Amygdala (tissue), 56 donors: ENCODE data around the gene CCDC88B.
A peak's percentile ranks its signal among the peaks of the same experiment; 100 is the strongest.

Source experiments
- DNase-seq, 56 donors: peaks; one replicate each; lab custom pipeline; 2025; lab: John Stamatoyannopoulos, UW

The CCDC88B gene

GRCh38 chr11:64339754-64340408 lies at the start of gene CCDC88B:
Gene CCDC88B (plus strand): TSS chr11:64340204. CDS start chr11:64340267, 63 bp downstream.
- DNase-seq: peak in 13 of 56 donors; percentile 8 to 45 (median 21)

GRCh38 chr11:64290352-64291261 lies 49.4 kb upstream of the CCDC88B start:
- no peak for DNase-seq

GRCh38 chr11:64291262-64291751 lies 48.7 kb upstream of the CCDC88B start, which contains the start of gene KCNK4:
Gene KCNK4 (plus strand): TSS chr11:64291302. CDS start chr11:64293019, 1,717 bp downstream.
- peak in 1 of 56 donors; percentile 23 for DNase-seq

- DNase-seq: peak in 3 of 56 donors; percentile 32 to 48 (median 39)
These were observed 48.1 kb upstream of the CCDC88B start for GRCh38 chr11:64291752-64292459.

- DNase-seq: peak in 1 of 56 donors; percentile 11
These were observed 47.3 kb upstream of the CCDC88B start for GRCh38 chr11:64292460-64293254.

- peak in 1 of 56 donors; percentile 9 for DNase-seq
These were observed 45.2 kb upstream of the CCDC88B start for GRCh38 chr11:64294774-64295173.

GRCh38 chr11:64295760-64296159 lies 44.2 kb upstream of the CCDC88B start:
- no peak for DNase-seq

GRCh38 chr11:64296236-64296635 lies 43.8 kb upstream of the CCDC88B start:
- DNase-seq: no peak

GRCh38 chr11:64296830-64297698 lies 42.9 kb upstream of the CCDC88B start:
- DNase-seq: no peak

- no peak for DNase-seq
These were observed 42.2 kb upstream of the CCDC88B start for GRCh38 chr11:64297699-64298358.

GRCh38 chr11:64298966-64299846 lies 40.8 kb upstream of the CCDC88B start:
- DNase-seq: peak in 49 of 56 donors; percentile 26 to 84 (median 57)

- DNase-seq: peak in 1 of 56 donors; percentile 18
These were observed 40.0 kb upstream of the CCDC88B start, which contains the start of gene CATSPERZ for GRCh38 chr11:64299847-64300648. Gene CATSPERZ (plus strand): TSS chr11:64300358. CDS start chr11:64300411, 53 bp downstream.

GRCh38 chr11:64303109-64304031 lies 36.6 kb upstream of the CCDC88B start:
- DNase-seq: no peak

GRCh38 chr11:64304032-64304315 lies 36.0 kb upstream of the CCDC88B start:
- DNase-seq: no peak
